Right kidney (tissue), 9 donors: ENCODE results near the gene MARS2.
"Not testable (repeated sequence)": the region's sequence is repeated elsewhere in the genome, so short reads cannot be mapped to it uniquely, and the experiment has no call there.

ENCODE experiments used
- DNase-seq: peaks from one replicate; pipeline ENCODE4 v3.0.0-alpha.2; 2016
- long read RNA-seq, 8 donors: transcript quantifications; one replicate each; lab custom pipeline, GENCODE V29; 2026

MARS2 gene
- long read RNA-seq, donor 1, transcript MARS2-201 (1 exons, 3,019 nt), result major isoform, 5 of 5 reads
- long read RNA-seq, donor 1, partial matches to known transcripts, result 0 of 5 reads
- long read RNA-seq, donor 1, other reads (novel, unspliced or antisense), result 0 of 5 reads
- long read RNA-seq, donor 2, transcript MARS2-201 (1 exons, 3,019 nt), result major isoform, 7 of 7 reads
- long read RNA-seq, donor 2, partial matches to known transcripts, result 0 of 7 reads
- long read RNA-seq, donor 2, other reads (novel, unspliced or antisense), result 0 of 7 reads
- long read RNA-seq, donor 3, partial matches to known transcripts, result 0 of 4 reads
- long read RNA-seq, donor 3, other reads (novel, unspliced or antisense), result 0 of 4 reads
- long read RNA-seq, donor 4, partial matches to known transcripts, result 0 of 2 reads
- long read RNA-seq, donor 4, other reads (novel, unspliced or antisense), result 0 of 2 reads
- long read RNA-seq, donor 5, partial matches to known transcripts, result 0 of 2 reads
- long read RNA-seq, donor 5, other reads (novel, unspliced or antisense), result 0 of 2 reads
- long read RNA-seq, donor 6, transcript MARS2-201 (1 exons, 3,019 nt), result major isoform, 6 of 6 reads
- long read RNA-seq, donor 6, partial matches to known transcripts, result 0 of 6 reads
- long read RNA-seq, donor 6, other reads (novel, unspliced or antisense), result 0 of 6 reads
- long read RNA-seq, donor 7, transcript MARS2-201 (1 exons, 3,019 nt), result major isoform, 13 of 13 reads
- long read RNA-seq, donor 7, partial matches to known transcripts, result 0 of 13 reads
- long read RNA-seq, donor 7, other reads (novel, unspliced or antisense), result 0 of 13 reads
- long read RNA-seq, donor 8, partial matches to known transcripts, result 0 of 4 reads
- long read RNA-seq, donor 8, other reads (novel, unspliced or antisense), result 0 of 4 reads

- peak; percentile 87 for DNase-seq
Observed at GRCh38 chr2:197705121-197705911, at the start of gene MARS2. Gene MARS2 (plus strand): TSS chr2:197705369. CDS start chr2:197705406, 37 bp downstream.

- DNase-seq, result no peak
Observed at GRCh38 chr2:197657562-197657961, 47.6 kb upstream of the MARS2 start.

- no peak for DNase-seq
Observed at GRCh38 chr2:197661626-197662025, 43.5 kb upstream of the MARS2 start.

GRCh38 chr2:197666277-197666676 is 38.9 kb upstream of the MARS2 start:
- DNase-seq, result no peak

- DNase-seq, result no peak
Observed at GRCh38 chr2:197668296-197668695, 36.9 kb upstream of the MARS2 start.

GRCh38 chr2:197669077-197669476 is 36.1 kb upstream of the MARS2 start:
- no peak for DNase-seq

- no peak for DNase-seq
Observed at GRCh38 chr2:197672371-197672893, 32.7 kb upstream of the MARS2 start.

GRCh38 chr2:197673106-197673505 is 32.1 kb upstream of the MARS2 start:
- DNase-seq, result peak; percentile 53

- no peak for DNase-seq
Observed at GRCh38 chr2:197673606-197674005, 31.6 kb upstream of the MARS2 start.

GRCh38 chr2:197674060-197674459 is 31.1 kb upstream of the MARS2 start:
- no peak for DNase-seq

GRCh38 chr2:197674591-197674990 is 30.6 kb upstream of the MARS2 start:
- DNase-seq, result peak; percentile 16

GRCh38 chr2:197675246-197675645 is 29.9 kb upstream of the MARS2 start, which contains the start of gene RFTN2:
Gene RFTN2 (minus strand): TSS chr2:197675587. CDS start chr2:197675458, 129 bp downstream.
- DNase-seq, result peak; percentile 41

- peak; percentile 66 for DNase-seq
Observed at GRCh38 chr2:197675711-197676188, 29.4 kb upstream of the MARS2 start.

- no peak for DNase-seq
Observed at GRCh38 chr2:197677056-197677455, 28.1 kb upstream of the MARS2 start.

GRCh38 chr2:197677483-197677882 is 27.7 kb upstream of the MARS2 start:
- no peak for DNase-seq

- DNase-seq, result not testable (repeated sequence)
Observed at GRCh38 chr2:197695206-197695605, 10.0 kb upstream of the MARS2 start.

- DNase-seq, result not testable (repeated sequence)
Observed at GRCh38 chr2:197695971-197696370, 9.2 kb upstream of the MARS2 start.

GRCh38 chr2:197696571-197696970 is 8.6 kb upstream of the MARS2 start:
- not testable (repeated sequence) for DNase-seq

GRCh38 chr2:197699724-197700123 is 5.4 kb upstream of the MARS2 start:
- DNase-seq, result not testable (repeated sequence)

GRCh38 chr2:197700960-197701359 is 4.2 kb upstream of the MARS2 start:
- no peak for DNase-seq

- DNase-seq, result peak; percentile 87
Observed at GRCh38 chr2:197704434-197705120, 592 bp upstream of the MARS2 start.
